Measurements from ENCODE around the gene LRMDA.

DNA sequence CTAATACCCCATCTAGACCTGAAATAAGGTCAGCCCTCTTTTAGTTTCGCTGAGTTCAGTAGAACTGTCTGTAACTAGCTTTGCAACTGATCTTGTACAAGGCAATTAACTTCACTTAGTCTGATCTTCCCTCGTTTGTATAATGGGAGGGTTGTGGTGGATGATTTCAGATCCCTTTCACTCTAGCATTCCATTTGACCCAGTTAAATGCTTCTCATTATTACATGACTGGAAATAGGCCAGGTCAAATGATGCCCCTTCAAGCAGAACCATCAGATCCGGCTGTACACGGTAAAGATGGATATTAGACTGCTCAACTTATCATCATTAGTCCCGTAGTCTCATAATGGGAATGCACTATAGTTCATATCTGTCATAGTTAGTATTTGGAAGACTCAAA, 1009.0 kb downstream of the LRMDA start:
- TF ChIP-seq CTCF (IDR thresholded peaks at IDR 0.05) (no peak), POLR2A (IDR thresholded peaks at IDR 0.05) (no peak)
